Ishikawa (cell line): ENCODE data around the gene PTBP3.

Source experiments
- CEBPB ChIP-seq: IDR thresholded peaks from 2 replicates; pipeline ENCODE4 v1.6.1; 2012
- CREB1 ChIP-seq: IDR thresholded peaks from 2 replicates; pipeline ENCODE4 v1.6.1; 2012; ENCODE audit warnings: low read depth
- EGR1 ChIP-seq: IDR thresholded peaks from 2 replicates; pipeline ENCODE4 v1.6.1; 2012
- EP300 ChIP-seq: IDR thresholded peaks from 2 replicates; pipeline ENCODE4 v1.6.1; 2012; ENCODE audit warnings: borderline replicate concordance
- FOXM1 ChIP-seq: IDR thresholded peaks from 2 replicates; pipeline ENCODE4 v1.6.1; 2012; ENCODE audit warnings: low read depth, borderline replicate concordance
- MAX ChIP-seq: IDR thresholded peaks from 2 replicates; pipeline ENCODE4 v1.6.1; 2012
- NFIC ChIP-seq: IDR thresholded peaks from 2 replicates; pipeline ENCODE4 v1.6.1; 2012
- RAD21 ChIP-seq: IDR thresholded peaks from 2 replicates; pipeline ENCODE4 v1.6.1; 2012; ENCODE audit warnings: low read depth
- REST ChIP-seq: IDR thresholded peaks from 2 replicates; pipeline ENCODE4 v1.6.1; 2012; ENCODE audit warnings: low read depth, mild to moderate bottlenecking
- TAF1 ChIP-seq: IDR thresholded peaks from 2 replicates; pipeline ENCODE4 v1.6.1; 2012; ENCODE audit warnings: low read depth, mild to moderate bottlenecking
- TCF12 ChIP-seq: IDR thresholded peaks from 2 replicates; pipeline ENCODE4 v1.6.1; 2012; ENCODE audit warnings: low read depth
- TEAD4 ChIP-seq: IDR thresholded peaks from 2 replicates; pipeline ENCODE4 v1.6.1; 2012
- USF1 ChIP-seq: IDR thresholded peaks from 2 replicates; pipeline ENCODE4 v1.6.1; 2012
- YY1 ChIP-seq: IDR thresholded peaks from 2 replicates; pipeline ENCODE4 v1.6.1; 2012; ENCODE audit warnings: low read depth

- TF ChIP-seq TEAD4: no peak
- TF ChIP-seq MAX: no peak
- TF ChIP-seq REST: no peak
- TF ChIP-seq TAF1: no peak
- no peak for TF ChIP-seq CREB1
- no peak for TF ChIP-seq RAD21
- no peak for TF ChIP-seq NFIC
- TF ChIP-seq CEBPB: no peak
- no peak for TF ChIP-seq EP300
- TF ChIP-seq EGR1: no peak
- TF ChIP-seq FOXM1: no peak
- no peak for TF ChIP-seq YY1
- TF ChIP-seq USF1: no peak
- TF ChIP-seq TCF12: no peak
Measured at GRCh38 chr9:112334432-112334841, 1.0 kb upstream of the PTBP3 start.
